HG03575 (cell line): ENCODE measurements around the gene ARHGAP22.

ENCODE experiments used
- ATAC-seq: cut with Tn5 transposase; IDR thresholded peaks from one replicate; pipeline ENCODE4 v1.9.1; 2021; ENCODE audit not compliant: unreplicated experiment, insufficient number of reproducible peaks, low FRiP score; ENCODE audit errors: extremely low read depth

ARHGAP22 gene

DNA sequence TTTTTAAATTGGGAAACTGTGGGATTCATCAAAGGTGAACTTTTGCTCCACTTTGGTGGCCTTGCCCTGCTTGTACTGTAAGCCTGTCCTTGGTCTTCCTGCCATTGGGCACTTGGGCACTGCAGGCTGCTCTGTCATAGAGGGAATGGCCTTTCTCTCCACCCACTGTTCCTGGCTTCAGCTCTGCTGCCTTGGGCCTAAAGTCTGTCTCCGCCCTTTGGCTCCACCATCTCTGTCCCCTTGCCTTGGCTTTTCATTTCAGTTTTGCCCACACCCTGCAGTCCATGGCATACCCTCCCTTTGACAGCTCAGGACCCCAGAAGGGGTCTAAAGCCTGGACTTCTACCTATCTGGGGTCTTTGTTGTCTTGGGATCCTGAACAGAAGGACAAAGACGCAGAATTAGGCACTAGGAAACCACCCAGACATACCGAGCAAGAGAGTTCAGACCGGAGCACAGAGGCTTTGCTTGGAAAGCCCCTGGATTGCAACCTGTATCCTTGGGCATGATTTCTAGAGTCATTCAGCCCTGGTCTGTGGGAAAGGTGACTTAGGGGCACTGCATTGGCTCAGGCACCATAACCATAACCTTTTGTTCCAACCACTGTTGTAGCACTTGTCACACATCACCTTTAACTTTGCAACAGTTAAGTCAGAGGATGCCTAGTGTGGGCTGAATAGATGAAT is 5.2 kb upstream of the ARHGAP22 start:
- no peak for ATAC-seq

DNA sequence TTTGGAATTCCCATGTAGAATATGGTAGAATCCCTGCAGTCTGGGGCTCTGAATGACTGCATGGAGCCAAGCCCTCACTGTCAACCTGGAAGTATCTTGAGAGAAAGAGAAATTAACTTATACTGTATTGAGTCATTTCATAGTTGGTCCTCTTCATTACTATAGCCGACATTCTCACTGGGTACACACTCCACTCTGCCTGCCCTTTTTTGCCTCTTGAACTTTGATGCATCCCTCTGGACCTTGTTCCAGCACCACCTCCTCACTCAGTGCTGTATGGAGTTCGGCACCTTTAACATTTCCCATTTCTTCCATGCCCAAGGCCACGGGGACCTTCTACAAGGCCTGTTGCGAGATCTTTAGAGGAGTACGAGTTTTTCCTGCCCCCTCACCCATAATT is 4.6 kb upstream of the ARHGAP22 start:
- no peak for ATAC-seq

DNA sequence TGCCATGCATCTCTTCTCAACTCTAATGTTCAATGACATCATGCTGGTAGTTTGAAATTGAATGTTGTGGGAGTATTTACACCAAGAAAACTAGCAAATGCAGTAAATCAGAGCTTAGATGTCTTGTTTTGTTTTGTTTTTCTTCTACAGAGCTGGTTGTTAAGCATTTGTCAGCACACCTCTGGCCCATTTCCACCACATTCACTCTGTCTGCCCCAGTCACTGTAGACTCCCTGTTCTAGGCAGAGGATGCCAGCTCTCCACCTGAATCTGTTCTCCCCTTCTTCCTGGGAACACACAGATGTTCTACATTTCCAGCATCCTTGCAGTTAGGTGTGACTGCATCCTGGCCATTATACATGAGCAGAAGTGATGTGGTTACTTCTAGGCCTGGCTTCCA is 4.1 kb upstream of the ARHGAP22 start:
- no peak for ATAC-seq

DNA sequence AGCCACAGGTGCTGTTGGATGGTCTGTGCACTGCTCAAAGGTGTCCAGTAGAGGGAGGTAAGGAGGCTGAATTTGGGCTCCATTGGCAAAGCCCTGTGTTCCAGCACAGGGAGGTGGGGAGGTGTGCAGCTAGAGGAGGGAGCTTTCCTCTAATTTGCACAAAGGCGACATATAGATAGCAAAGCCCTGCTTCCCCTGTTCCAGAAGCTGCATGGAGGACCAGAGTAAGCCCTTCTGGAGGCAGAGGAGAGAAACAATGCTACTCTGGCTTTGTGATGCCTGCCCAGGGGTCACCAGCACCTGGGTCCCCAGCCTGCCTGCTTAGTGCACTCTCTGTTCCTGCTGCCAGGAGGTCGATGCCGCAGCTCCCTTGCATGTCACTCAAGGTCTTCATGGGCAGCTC is 3.4 kb upstream of the ARHGAP22 start:
- no peak for ATAC-seq

GRCh38 chr10:48607356-48608278 is 2.7 kb upstream of the ARHGAP22 start:
- ATAC-seq: no peak

- ATAC-seq: no peak
Observed at GRCh38 chr10:48606530-48607355, 1.9 kb upstream of the ARHGAP22 start.

GRCh38 chr10:48605786-48606529 is 1.1 kb upstream of the ARHGAP22 start:
- no peak for ATAC-seq

GRCh38 chr10:48604039-48604990 is 558 bp downstream of the ARHGAP22 start:
- ATAC-seq: no peak

DNA sequence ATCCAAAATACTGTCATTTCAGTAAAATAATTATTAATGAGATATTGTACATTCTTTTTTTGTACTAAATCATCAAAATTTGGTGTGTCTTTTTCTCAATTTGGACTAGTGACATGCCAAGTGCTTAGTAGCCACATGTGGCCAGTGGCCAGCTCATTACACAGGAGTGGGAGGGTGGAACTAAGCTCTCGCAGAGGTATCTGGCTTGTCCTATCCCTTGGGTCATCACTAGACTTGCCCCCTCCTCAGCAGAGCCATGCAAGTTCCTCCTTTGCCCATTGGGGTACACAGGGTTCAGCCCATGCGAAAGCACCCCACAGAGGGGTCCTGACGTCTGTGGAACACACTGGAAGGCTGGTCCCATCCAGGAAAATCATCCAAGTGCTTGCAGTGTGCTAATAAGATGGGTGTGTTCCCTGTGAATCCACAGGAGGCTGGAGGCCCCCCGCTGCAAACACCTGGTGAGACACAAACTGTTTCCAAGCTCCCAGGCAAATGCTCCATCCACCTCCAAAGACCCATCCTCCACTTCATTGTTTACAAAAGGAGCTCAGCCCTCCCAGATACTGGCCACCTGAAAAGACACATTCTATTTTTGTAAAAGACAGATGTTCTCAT is 1.3 kb downstream of the ARHGAP22 start:
- ATAC-seq: no peak

- no peak for ATAC-seq
Observed at GRCh38 chr10:48602401-48603135, 2.3 kb downstream of the ARHGAP22 start.

DNA sequence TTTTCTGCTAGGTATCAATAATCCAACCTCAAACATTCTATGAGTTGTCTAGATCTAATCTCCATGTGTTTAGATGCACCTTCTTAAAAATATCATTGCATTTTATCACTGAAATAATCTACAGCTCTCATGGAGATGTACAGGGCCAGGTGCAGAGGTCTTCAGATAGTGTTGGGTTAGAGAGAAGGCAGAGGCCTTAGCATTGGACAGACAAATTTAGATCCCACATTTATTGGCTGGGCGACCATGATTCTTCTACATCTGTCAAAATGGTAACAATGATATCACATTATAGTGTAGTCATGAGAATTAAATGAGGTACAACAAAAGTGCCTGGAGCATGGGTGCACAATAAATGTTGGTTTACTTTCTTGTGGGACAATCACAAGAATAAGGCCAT is 3.1 kb downstream of the ARHGAP22 start:
- no peak for ATAC-seq

DNA sequence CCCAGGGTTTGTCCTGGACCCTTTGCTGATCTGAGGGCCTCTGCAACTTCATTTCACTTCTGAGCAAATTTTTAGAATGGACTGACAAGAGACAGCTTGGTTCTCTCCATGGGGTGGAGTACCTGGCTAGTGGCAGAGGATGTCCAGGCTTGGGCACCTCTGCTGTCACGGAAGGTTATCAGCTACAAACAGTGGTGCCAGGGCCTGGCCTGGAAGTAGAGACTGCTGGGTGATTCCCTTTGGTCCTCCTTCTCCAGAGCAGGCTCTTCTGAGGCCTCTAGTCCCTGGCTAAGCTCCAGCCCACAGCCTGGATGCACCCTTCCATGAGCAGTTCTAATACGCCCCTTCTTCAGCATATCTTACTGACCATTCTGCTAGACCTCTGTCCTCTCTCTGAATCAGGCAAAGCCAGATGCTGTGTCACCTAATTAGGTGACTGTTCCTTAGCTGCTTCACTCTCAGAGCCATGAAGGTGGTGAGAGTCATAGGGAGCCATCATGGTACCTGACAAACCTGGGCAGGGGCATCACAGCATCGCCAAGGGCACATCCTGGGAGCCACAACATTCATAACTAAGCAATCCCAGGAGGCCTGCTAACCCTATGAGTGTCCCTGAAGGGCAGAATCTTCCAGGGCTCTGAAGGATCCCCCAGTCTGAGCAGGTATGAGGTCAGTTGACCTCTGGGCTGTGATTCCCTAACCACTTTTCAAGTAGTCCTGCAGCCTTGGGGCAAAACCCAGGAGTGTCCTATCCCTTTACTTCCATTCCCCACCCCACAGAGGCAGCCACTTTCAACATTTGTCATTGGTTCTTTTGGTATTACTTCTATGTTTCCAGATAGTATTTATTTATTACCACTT is 4.0 kb downstream of the ARHGAP22 start:
- no peak for ATAC-seq

DNA sequence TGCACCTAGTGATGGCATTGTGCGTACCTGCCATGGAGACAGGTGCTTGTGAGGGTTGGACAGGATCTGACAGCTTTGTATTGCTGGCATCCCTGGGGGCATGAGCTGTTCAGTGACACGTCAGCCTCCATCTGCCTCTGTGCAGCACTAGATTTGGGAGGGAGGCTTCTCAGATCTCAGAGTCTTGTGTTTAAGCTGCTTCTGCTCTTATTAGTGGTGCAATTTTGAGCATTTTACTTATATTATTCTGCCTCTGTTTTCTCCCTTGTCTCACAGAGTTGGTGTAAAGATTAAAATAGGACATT is 5.1 kb downstream of the ARHGAP22 start:
- no peak for ATAC-seq

GRCh38 chr10:48598936-48599829 is 5.7 kb downstream of the ARHGAP22 start:
- no peak for ATAC-seq

DNA sequence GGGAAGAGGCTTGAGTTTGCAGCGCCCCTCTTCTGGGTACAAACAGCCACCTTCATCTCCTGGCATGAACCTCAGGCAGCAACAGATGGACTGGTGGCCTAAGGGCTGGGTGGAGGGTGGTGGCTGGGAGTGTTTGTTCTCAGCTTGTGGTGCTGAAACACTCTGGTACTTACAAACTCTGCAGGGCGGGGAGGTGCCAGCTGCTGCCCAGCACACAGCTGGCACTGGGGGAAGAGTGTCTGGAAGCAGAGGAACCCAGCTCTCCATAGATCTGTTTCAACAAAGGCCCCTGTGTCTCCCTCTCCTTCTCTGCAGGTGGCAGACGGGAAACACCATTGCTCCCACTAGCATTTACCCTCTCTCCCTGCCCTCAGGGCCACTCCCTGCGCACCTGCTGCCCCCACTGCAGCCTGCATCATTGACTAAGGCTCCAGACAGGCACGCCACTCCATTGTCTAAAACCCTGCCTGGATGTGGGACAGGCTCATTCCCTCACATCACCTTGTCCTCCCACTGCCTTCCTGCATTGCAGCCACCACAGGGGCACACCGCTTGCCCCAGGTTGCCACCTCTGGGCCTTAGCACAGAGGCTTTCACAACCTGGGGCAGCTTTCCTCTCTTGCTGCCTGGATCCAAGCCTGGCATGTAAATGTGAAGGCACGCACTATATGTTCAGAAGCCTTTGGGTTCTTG is 6.5 kb downstream of the ARHGAP22 start:
- ATAC-seq: no peak
